HG03457 (cell line): ENCODE results near the gene RASGEF1C.

Source experiments
- ATAC-seq: cut with Tn5 transposase; IDR thresholded peaks from one replicate; pipeline ENCODE4 v1.9.1; 2021; ENCODE audit warnings: moderate number of reproducible peaks; ENCODE audit not compliant: unreplicated experiment

The RASGEF1C gene

DNA sequence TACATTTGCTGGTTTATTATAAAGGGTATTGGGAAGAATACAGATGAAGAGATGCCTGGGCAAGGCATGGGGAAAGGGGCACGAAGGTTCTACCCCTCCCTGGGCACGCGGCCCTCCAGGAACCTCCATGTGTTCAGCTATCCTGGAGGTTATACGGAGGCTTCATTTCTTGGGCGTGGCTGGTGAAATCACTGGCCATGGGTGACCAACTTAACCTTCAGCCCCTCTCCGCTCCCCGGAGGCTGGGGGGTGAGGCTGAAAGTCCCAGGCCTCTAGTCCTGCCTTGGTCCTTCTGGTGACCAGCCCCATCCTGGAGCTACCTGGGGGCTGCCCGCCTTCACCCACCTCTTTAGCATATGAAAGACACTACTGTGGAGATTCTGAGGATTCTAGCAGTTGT is 120.5 kb downstream of the RASGEF1C start:
- no peak for ATAC-seq

DNA sequence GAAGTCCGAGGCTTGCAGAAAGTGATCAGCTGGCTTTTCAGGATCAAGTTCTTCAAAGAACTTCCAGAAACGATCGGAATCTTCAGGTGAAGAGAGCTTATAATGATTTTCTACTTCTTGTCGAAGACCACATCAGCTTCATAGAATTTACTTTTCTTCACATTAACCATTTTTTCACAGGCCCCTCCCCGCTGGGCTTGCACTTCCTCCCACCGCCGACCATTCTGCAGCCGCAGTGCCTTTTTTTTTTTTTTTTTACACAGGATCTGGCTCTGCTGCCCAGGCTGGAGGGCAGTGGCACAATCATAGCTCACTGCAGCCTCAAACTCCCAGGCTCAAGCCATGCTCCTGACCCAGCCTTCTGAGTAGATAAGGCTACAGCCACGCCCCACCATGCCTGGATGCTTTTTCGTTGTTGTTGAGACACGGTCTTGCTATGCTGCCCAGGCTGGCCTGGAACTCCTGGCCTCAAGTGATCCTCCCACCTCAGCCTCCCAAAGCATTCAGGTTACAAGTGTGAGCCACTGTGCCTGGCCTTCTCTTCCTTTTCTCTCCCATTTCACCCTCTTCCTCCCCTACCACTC is 122.1 kb downstream of the RASGEF1C start:
- ATAC-seq, result no peak

DNA sequence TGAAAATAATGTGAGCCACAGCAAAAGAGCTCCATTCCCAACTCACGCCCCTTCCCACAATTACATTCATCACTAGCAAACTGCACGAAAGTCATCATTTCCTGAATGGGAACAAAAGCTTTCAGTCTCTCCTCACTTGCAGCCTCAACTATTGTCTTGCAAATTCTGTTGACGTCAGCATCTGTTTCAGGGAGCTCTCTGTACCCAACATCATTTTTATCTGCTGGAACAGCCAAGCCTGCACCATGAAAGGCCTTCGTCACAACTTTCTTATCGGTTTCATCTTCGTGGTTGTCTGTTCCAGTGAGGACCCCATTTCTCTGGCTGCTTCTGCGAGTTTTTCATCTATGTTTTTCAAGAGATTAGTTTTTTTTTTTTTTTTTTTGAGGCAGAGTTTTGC is 123.2 kb downstream of the RASGEF1C start:
- no peak for ATAC-seq

DNA sequence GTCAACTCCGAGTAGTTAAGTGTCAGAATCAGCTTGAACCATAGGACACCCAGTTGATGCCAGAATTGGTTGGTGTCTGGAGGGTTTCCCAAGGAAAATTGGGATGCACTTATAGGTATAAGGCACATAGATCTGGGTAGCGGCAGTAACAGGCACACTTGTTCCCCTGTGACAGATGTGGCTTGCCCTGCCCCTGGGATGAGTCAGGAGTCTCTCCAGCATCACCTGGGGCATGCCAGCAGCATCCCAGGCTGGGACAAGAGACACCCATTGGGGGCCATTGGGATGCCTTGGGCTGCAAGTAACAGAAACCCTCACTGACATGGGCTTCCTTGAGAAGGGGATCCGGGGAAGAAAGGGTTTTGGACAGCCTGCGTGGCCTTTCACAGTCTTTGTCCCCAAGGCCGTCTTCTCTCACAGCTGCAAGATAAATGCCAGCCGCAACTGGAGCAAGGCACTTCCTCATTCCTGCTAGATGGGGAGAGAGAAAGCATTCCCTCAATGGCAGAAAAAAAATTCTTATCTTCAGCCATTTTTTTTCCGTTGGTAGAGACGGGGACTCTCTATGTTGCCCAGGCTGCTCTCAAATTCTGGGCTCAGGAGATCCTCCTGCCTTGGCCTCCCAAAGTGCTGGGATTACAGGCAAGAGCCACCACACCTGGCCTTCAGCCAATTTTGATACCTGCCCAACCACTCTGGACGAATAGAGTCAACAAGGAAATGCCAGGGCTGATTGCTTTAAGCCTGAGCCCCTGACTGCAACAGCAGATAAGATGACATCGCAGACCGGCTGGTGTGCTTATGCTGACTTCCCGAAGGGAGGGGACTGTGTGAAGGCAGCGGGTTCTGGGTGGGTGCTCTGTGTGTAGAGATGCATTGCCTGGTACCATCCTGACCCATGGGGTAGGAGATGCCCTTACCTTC is 124.1 kb downstream of the RASGEF1C start:
- no peak for ATAC-seq

DNA sequence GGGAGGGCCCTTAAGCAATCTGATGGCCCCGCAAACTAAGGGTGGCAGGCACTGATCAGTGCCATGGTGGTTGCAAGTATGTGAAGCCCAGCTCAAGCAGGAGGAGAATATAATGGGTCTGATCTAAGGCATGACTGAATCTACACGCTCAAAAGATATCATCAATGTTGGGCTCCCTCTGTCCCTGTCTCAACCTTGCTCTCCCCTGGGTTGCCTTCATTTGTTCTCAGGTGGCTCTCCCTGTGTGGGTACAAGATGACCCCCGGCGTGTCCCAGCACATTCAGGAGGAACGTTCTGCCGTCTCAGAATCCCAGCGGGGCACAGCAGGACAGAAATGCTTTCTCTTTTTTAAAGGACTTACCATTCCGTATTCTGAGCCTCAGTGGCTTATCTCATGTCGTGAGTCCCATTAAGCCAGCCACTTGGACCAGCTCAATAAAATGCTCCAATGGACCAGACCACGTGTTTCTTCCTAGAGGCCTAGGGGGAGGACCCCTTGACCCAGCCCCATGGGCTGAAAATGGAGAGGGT is 125.4 kb downstream of the RASGEF1C start:
- ATAC-seq, result no peak

DNA sequence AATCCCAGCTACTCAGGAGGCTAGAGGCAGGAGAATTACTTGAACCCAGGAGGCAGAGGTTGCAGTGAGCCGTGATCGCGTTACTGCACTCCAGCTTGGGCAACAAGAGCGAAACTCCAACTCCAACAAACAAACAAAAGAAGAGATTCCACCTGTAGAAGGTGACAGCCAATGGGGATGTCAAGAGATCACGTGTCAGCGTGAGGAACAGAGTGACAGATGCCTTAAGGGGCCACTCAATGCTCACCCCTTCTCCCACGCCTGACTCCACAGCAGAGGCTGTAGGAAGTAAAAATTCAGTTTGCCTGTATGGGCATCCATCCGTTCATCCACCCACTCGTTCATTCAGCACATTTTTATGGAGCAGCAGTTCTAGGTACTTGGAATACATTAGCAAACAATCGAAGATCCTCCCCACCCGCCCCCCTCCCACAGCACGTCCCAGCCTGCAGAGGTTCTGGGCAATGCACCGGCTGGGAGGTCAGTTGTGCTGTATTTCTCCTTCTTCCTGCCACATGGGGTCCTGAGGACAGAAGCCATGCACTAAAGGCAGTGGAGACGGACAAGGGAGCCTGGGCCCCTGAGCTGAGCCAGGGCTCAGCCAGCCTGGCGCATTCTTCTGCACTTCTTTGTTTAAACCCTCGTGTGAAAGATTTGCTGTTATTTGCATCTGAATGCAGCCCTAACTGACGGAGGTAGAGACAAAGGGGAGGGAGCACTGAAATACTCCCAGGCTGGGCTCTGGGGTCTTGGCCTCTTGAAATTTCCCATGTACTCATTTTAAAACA is 126.2 kb downstream of the RASGEF1C start:
- ATAC-seq, result no peak

DNA sequence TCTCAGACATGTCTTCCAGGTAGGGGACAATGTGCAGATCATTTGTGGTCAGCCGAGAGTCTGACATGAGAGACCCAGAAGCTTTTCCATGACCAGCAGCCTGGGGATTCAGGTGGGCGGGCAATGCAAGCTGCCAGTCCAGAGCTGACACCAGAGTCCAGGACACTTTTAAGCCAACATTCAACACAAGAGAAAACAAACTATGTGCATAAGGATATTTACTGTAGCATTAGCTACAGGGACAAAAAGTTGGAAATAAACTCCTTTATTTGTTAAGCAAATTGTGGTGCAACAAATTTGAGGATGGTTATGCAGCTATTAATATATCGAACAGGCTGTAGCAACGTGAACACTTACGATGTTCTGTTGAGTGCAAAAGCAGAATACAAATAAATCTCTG is 127.5 kb downstream of the RASGEF1C start:
- ATAC-seq, result no peak

DNA sequence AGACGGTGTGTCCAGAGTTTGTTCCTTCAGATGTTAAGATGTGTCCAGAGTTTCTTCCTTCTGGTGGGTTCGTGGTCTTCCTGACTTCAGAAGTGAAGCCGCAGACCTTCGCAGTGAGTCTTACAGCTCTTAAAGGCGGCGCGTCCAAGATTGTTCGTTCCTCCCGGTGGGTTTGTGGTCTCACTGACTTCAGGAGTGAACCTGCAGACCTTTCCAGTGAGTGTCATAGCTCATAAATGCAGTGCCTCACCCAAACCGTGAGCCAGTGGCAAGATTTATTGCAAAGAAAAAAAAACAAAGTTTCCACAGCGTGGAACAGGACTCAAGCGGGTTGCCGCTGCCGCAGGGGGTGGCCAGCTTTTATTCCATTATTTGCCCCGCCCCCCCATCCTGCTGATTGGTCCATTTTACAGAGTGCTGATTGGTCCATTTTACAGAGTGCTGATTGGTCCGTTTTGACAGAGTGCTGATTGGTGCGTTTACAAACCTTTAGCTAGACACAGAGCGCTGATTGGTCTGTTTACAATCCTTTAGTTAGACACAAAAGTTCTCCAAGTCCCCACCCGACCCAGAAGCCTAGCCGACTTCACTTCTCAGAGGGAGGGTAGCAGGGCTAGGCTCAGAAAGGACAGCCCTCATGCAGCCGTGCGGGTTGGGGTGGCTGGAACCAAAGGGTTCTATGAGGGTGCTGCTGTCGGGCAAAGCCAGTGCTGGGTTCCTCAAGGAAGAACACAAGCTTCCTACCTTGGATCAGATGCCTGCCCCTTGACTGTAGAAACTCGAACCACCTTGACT is 128.3 kb downstream of the RASGEF1C start:
- no peak for ATAC-seq

DNA sequence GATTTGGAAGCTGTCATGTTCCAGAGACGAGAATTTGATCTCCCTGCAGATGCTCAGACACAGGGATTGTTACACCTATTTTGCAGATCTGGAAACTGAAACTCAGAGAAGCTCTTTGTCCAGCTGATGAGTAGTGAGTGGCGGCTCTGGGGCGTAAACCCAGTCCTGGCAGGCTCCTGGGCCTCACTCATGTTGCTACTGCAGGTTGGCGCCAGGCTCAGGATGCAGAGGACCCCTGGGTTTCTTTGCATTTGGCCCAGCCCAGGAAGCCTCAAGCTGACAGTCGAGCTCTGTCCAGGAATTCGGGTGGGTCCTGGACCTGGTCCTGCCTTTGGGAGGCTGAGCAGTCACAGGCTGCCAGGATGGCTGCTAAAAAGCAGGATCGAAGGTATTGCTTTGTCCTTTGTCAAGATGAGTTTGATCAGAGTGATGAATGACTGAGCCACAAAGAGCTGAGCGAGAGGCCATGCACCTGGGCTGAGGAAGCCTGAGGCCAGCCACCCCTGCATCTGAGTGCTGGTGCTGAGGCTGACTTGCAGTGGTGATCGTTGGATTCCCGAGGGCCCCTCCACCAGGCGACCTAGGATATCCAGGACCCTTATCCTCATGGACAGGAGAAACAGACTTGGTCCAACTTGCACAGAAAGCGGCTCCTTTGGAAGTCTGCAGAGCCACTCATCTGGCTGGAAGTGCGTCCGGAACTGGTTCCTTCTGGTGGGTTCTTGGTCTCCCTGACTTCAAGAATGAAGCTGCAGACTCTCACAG is 129.1 kb downstream of the RASGEF1C start:
- ATAC-seq, result no peak

DNA sequence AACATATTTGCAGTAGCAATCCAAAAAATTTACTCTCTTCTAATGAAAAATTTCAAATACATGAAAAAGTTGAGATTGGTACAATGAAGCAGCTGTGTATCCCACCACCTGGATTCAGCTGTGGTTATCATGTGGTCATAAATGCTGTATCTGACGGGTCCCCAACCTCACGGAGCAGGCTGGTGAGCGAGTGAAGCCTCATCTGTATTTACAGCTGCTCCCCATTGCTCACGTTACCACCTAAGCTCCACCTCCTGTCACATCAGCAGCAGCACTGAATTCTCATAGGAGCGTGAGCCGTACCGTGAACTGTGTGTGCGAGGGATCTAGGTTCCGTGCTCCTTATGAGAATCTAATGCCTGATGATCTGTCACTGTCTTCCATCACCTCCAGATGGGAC is 130.7 kb downstream of the RASGEF1C start:
- ATAC-seq, result no peak

DNA sequence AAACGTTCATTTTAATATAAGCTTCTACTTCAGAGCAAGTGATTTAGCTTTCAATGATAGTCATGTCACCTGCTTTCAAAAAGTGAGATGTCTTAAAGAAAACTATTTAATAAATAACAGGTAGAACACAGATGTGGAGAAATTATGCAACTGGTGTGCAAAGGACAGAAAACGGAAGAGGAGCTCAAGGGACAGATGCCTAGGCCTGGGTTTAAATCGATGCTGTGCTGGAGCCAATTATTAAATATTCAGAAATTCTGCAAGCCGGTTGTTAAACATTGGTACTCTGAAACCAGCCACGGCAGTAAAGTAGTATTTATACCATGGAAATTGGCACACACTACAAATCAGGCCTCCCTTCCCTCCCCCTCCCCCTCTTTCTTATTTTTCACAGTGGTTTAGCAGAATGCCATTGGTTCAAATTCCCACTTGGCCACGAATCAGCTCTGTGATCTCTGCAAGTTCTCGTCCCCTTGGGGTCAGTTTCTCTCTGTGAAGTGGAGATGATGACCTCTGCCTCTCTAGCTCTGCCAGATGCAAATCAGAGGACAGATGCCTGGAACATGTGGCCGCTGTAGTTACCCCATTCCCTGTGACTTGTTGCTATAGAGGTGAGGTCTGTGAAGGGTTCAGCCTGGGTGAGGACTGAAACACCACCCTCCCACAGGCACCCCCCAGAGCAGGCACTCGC is 131.3 kb downstream of the RASGEF1C start:
- no peak for ATAC-seq

DNA sequence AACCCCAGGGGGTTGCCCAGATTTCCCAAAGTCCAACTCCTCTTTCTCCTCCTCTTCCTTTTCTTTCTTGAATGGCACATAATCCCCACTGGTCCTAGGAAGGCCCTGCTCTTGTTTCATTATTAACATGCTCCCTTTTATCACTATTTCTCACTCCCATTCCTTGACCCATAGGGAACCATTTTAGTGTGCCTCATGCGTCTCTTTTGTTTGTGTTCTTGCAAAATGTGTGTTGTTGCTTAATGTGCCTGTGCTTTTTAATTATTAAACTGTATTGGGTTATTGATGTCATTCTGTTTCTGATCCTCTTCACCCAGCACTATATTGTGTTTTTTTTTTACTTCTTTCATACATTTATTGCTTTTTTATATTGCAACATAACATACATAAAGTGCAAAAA is 133.3 kb downstream of the RASGEF1C start:
- ATAC-seq, result no peak

DNA sequence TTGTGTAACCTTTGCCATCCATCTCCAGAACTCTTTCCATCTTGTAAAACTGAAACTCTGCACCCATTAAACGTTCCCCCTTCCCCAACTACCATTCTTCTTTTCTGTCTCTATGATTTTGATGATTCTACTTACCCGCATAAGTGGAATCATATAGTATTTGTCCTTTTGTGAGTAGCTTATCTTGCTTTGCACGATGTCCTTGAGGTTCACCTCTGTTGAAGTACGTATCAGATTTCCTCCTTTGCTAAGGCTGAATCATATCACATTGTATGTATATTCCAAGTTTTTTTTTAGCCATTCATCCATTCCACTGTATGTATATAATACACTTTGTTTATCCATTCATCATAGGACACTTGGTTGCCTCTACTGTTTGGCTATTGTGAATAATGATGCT is 134.5 kb downstream of the RASGEF1C start:
- no peak for ATAC-seq

DNA sequence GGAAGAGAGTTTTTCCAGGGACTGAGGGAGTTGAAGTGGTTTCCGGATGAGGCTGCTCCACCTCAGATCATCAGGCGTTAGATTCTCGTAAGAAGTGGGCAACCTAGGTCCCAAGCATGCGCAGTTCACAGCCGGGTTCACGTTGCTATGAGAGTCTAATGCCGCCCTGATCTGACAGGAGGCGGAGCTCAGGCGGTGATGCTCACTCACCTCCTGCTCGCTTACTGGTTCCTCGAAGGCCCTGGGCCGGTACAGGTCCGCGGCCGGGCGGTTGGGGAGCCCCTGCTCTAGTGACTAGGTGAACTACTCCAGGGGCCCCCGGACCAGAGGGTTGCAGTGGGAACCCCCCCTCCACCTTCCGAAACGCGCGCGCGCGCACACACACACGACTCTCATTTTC is 136.5 kb downstream of the RASGEF1C start:
- no peak for ATAC-seq

DNA sequence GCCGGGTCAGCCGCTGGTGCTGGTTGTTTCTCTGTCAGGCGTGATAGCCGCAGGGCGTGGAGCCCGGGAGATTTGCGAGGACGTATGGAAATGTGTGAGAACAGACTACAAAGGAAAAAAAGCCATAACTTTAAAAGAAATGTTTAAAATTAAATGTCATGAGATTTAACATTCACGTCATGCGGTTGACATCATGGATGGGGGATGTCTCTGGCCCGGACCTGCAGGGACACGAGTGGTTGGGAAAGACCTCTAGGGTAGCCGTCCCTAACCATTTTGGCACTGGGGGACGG is 136.8 kb downstream of the RASGEF1C start:
- no peak for ATAC-seq

DNA sequence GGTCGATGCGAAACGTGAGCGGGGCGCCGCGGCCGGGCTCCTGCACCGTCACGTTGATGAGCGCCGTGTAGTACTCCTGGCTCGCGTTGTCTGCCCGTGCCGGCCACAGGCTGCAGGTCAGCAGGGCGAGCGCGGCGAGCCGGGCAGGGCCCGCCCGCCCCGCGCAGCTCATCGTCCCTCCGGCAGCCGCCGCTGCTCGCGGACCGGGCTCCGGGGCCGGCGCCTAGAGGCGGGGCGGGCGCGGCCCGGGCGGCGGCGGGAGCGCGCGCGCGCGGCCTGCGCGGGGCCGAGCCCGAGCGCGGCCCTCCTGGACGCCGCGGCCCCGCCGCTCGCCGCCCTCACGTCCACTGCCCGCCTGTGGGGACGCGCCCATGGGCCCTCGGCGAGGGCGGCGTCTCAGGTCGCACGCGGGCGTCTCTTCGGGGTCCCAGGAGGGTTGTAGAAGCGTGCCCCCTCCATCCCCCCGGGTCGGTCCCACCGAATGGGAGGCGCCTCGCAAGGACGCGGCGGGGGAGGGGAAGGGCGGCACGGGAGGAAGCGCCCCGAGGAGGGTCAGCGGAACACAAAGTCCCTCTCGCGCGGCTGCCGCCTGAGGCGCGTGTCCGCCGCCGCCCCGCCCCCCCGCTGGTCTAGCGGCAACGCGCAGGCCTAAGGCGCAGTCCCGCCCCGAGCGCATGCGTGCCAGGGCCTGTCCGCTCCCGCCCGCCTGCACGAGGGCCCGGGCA is 137.3 kb downstream of the RASGEF1C start, which contains the start of gene RNF130:
RNF130 (minus strand) TSS at position 229 of the 725 bp plus-strand sequence; CDS start at position 172, 57 bp downstream.
- no peak for ATAC-seq

DNA sequence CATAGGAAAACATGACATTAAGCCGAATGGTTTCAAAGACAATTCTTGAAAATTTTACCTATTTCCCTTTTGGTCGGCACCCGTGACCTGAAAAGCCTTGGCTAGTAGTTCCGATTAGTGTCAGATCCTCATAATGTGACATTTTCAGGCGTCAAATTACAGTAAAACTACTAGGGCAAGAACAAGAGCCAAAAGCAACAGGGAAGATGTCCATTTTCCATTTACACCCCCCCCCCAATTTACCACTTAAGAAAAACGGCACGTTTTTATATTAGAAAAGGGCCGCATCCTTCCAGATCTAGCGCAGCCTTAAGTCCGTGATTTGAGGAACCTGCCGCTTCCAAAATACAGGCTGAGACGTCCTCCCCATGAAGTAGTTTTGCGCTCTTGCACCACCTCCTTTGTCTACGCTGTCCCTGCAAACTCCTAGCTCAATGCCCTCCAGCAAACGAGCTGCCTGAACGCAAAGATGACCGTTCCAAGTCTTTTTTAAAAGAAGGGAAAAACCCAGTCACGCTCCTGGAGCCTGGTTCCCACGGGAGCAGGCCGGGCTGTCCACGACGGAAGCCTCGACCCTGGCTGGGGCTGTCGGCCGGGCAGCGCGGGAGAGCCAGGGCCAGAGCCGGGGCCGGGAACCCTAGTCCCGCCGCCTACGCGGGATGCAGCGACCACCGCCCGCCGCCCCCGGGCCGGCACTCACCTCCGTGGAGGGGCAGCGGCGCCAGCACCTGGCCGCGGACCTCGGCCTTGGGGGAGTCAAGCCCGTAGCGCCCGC is 138.1 kb downstream of the RASGEF1C start:
- ATAC-seq, result no peak
